IMR-90 (cell line): ENCODE data around the gene PDLIM1. TPM values are rescaled to one million over a fixed set of nuclear protein-coding genes. Genes with fewer than 3 reads are reported as not detected.

Experiments
- ATAC-seq: fragments of 200-7000 bp; cut with Tn5 transposase; 2 replicates; pipeline ENCODE4 v1.9.1; 2020; ENCODE audit warnings: low read depth, mild to moderate bottlenecking, moderate library complexity
- BruUV-seq: library from RNA; stranded (reverse); fragments of 400-500 nt; replicated peaks from 2 replicates; lab custom pipeline; 2021; lab: Mats Ljungman, UMichigan
- CTCF ChIA-PET: fragments of 300-600 bp; formaldehyde crosslinking; extraction: SDS; loops from one replicate; lab custom pipeline; 2021; ENCODE audit warnings: antibody characterized with exemption; lab: Yijun Ruan, JAX
- POLR2A ChIA-PET: fragments of 300-600 bp; sonication (Branson Sonifier 250); formaldehyde crosslinking; loops from one replicate; lab custom pipeline; 2022; ENCODE audit warnings: antibody characterized with exemption; ENCODE audit not compliant: unreplicated experiment; lab: Charles Lee
- DNase-seq: peaks from one replicate; pipeline ENCODE4 v3.0.0; 2013
- H2AFZ ChIP-seq: replicated peaks from 2 replicates; pipeline ENCODE3; 2013; ENCODE audit warnings: low read length, mild to moderate bottlenecking; ENCODE audit not compliant: poor library complexity
- H2AK5ac ChIP-seq: 2 replicates; pipeline ENCODE4 v1.6.1; 2013; ENCODE audit warnings: low read depth, low read length, inconsistent platforms
- H2AK9ac ChIP-seq: replicated peaks from 2 replicates; pipeline ENCODE3; 2013; ENCODE audit warnings: mild to moderate bottlenecking, low read depth, low read length, moderate library complexity; ENCODE audit not compliant: poor library complexity
- H2BK120ac ChIP-seq: 2 replicates; pipeline ENCODE4 v1.6.1; 2013; ENCODE audit warnings: low read depth, low read length, inconsistent platforms
- H2BK15ac ChIP-seq: 3 replicates; pipeline ENCODE4 v1.6.1; 2013; ENCODE audit warnings: low read depth, low read length, inconsistent platforms
- H2BK20ac ChIP-seq: 2 replicates; pipeline ENCODE4 v1.6.1; 2013; ENCODE audit warnings: low read depth, mild to moderate bottlenecking, inconsistent platforms, low read length, moderate library complexity
- H2BK5ac ChIP-seq: 2 replicates; pipeline ENCODE4 v1.6.1; 2013; ENCODE audit warnings: mild to moderate bottlenecking, low read depth, low read length, inconsistent platforms; ENCODE audit not compliant: poor library complexity, severe bottlenecking
- H3K14ac ChIP-seq: replicated peaks from 2 replicates; pipeline ENCODE4 v1.6.1; 2013; ENCODE audit warnings: low read depth, low read length, inconsistent platforms
- H3K18ac ChIP-seq: 2 replicates; pipeline ENCODE4 v1.6.1; 2013; ENCODE audit warnings: low read depth, low read length, control low read depth
- H3K23ac ChIP-seq: 2 replicates; pipeline ENCODE4 v1.6.1; 2013; ENCODE audit warnings: low read depth, low read length, inconsistent platforms
- H3K27ac ChIP-seq: 2 replicates; pipeline ENCODE4 v1.5.1; 2013; ENCODE audit warnings: mild to moderate bottlenecking, control low read depth, low read length; ENCODE audit not compliant: insufficient read depth
- H3K27me3 ChIP-seq: 2 replicates; pipeline ENCODE4 v1.6.1; 2013; ENCODE audit warnings: low read length; ENCODE audit not compliant: control insufficient read depth, insufficient read depth
- H3K36me3 ChIP-seq: 2 replicates; pipeline ENCODE4 v1.6.1; 2013; ENCODE audit warnings: low read length, mixed read lengths; ENCODE audit not compliant: control insufficient read depth, insufficient read depth
- H3K4ac ChIP-seq: 2 replicates; pipeline ENCODE4 v1.6.1; 2013; ENCODE audit warnings: low read depth, low read length, inconsistent platforms
- H3K4me1 ChIP-seq: 2 replicates; pipeline ENCODE4 v1.6.1; 2013; ENCODE audit warnings: low read length, mixed read lengths; ENCODE audit not compliant: control insufficient read depth, insufficient read depth
- H3K4me2 ChIP-seq: 2 replicates; pipeline ENCODE4 v1.6.1; 2013; ENCODE audit warnings: low read depth, mild to moderate bottlenecking, control low read depth, low read length, moderate library complexity
- H3K4me3 ChIP-seq: 2 replicates; pipeline ENCODE4 v1.5.1; 2013; ENCODE audit warnings: low read depth, mild to moderate bottlenecking, control low read depth, low read length, moderate library complexity; ENCODE audit not compliant: insufficient read depth
- H3K56ac ChIP-seq: 2 replicates; pipeline ENCODE4 v1.6.1; 2013; ENCODE audit warnings: low read length, inconsistent platforms; ENCODE audit not compliant: insufficient read depth; ENCODE audit errors: extremely low read depth
- H3K79me1 ChIP-seq, 2 experiments: 2 replicates each; pipeline ENCODE4 v1.6.1; 2013; ENCODE audit warnings: low read length in 2 of 2, inconsistent platforms in 1 of 2, low read depth in 1 of 2
- H3K9ac ChIP-seq: 2 replicates; pipeline ENCODE4 v1.6.1; 2013; ENCODE audit warnings: low read depth, low read length, control low read depth
- H3K9me1 ChIP-seq: 2 replicates; pipeline ENCODE4 v1.6.1; 2013; ENCODE audit warnings: low read length, inconsistent platforms; ENCODE audit not compliant: insufficient read depth
- H3K9me3 ChIP-seq: 2 replicates; pipeline ENCODE4 v1.6.1; 2013; ENCODE audit warnings: low read length; ENCODE audit not compliant: control insufficient read depth, insufficient read depth
- H4K20me1 ChIP-seq: 2 replicates; pipeline ENCODE4 v1.6.1; 2013; ENCODE audit warnings: low read length, inconsistent platforms; ENCODE audit not compliant: insufficient read depth
- H4K5ac ChIP-seq: 2 replicates; pipeline ENCODE4 v1.6.1; 2013; ENCODE audit warnings: mild to moderate bottlenecking, low read depth, low read length, control low read depth
- H4K8ac ChIP-seq, 2 experiments: 2 replicates each; pipeline ENCODE4 v1.6.1; 2013; ENCODE audit warnings: low read depth in 2 of 2, low read length in 2 of 2, control low read depth in 1 of 2, inconsistent platforms in 1 of 2
- H4K91ac ChIP-seq: 2 replicates; pipeline ENCODE4 v1.6.1; 2013; ENCODE audit warnings: low read depth, low read length, inconsistent platforms; ENCODE audit not compliant: insufficient read depth
- BHLHE40 ChIP-seq: fragments of 150-350 bp; IDR thresholded peaks from 2 replicates; pipeline ENCODE4 v1.6.1; 2016; ENCODE audit warnings: mild to moderate bottlenecking, low read depth, low read length
- CEBPB ChIP-seq: IDR thresholded peaks from 2 replicates; pipeline ENCODE4 v1.6.1; 2012; ENCODE audit warnings: low read depth, low read length, improper control_type of control experiment
- CHD1 ChIP-seq: IDR thresholded peaks from 2 replicates; pipeline ENCODE4 v1.6.1; 2012; ENCODE audit warnings: low read depth, low read length, improper control_type of control experiment
- CTCF ChIP-seq: conservative IDR thresholded peaks from 2 replicates; pipeline ENCODE4 v1.5.1; 2012; ENCODE audit warnings: mild to moderate bottlenecking, low read depth, low read length, improper control_type of control experiment
- FOS ChIP-seq: fragments of 150-350 bp; IDR thresholded peaks from 2 replicates; pipeline ENCODE4 v1.6.1; 2016; ENCODE audit warnings: low read depth, low read length
- MAFK ChIP-seq: IDR thresholded peaks from 2 replicates; pipeline ENCODE4 v1.6.1; 2012; ENCODE audit warnings: low read depth, low read length, improper control_type of control experiment
- MAZ ChIP-seq: IDR thresholded peaks from 2 replicates; pipeline ENCODE4 v1.6.1; 2012; ENCODE audit warnings: low read depth, mild to moderate bottlenecking, low read length, improper control_type of control experiment, moderate library complexity, borderline replicate concordance
- MXI1 ChIP-seq: IDR thresholded peaks from 2 replicates; pipeline ENCODE4 v1.6.1; 2012; ENCODE audit warnings: low read depth, mild to moderate bottlenecking, low read length, moderate library complexity, borderline replicate concordance
- POLR2A ChIP-seq: IDR thresholded peaks from 2 replicates; pipeline ENCODE4 v1.6.1; 2012; ENCODE audit warnings: mild to moderate bottlenecking, low read depth, low read length
- RCOR1 ChIP-seq: IDR thresholded peaks from 2 replicates; pipeline ENCODE4 v1.6.1; 2012; ENCODE audit warnings: mild to moderate bottlenecking, low read length, improper control_type of control experiment; ENCODE audit not compliant: insufficient replicate concordance
- RFX5 ChIP-seq: IDR thresholded peaks from 2 replicates; pipeline ENCODE4 v1.8.0; 2012; ENCODE audit warnings: low read depth, mild to moderate bottlenecking, low read length, moderate library complexity
- SMC3 ChIP-seq: fragments of 150-350 bp; IDR thresholded peaks from 2 replicates; pipeline ENCODE4 v1.6.1; 2016; ENCODE audit warnings: low read depth, mild to moderate bottlenecking, antibody characterized with exemption, low read length, moderate library complexity
- USF2 ChIP-seq: fragments of 150-350 bp; IDR thresholded peaks from 2 replicates; pipeline ENCODE4 v1.6.1; 2017; ENCODE audit warnings: mild to moderate bottlenecking, antibody characterized with exemption, low read length, low read depth
- WGBS, 2 experiments: methylation state at CpG; one replicate each; pipeline versions ENCODE4 v1.1.5 to v1.1.7; 2013; ENCODE audit warnings: missing lambda C conversion rate in 2 of 2; ENCODE audit not compliant: insufficient read length in 1 of 2; ENCODE audit errors: extremely low coverage in 2 of 2; 5-methylcytosine and 5-hydroxymethylcytosine counted together
- dilution Hi-C: fragments of 300-500 bp; cut with HindIII; formaldehyde crosslinking; loops from one replicate; pipeline ENCODE4 v1.14.3; 2018; ENCODE audit warnings: low sequenced_read_pairs; ENCODE audit not compliant: unreplicated experiment
- in situ Hi-C: fragments of 300-500 bp; cut with MboI; formaldehyde crosslinking; loops from 3 replicates; pipeline ENCODE4 v1.14.3; 2019; ENCODE audit warnings: low sequenced_read_pairs, inconsistent platforms, mixed read lengths
- intact Hi-C: fragments of 100-400 bp; cut with micrococcal nuclease; formaldehyde crosslinking; loops from 2 replicates; pipeline ENCODE4 v1.10.0; 2022
- polyA plus RNA-seq, 3 experiments: library from polyadenylated mRNA; depleted of rRNA; stranded (reverse); fragments of >200 nt; gene quantifications; 2 replicates each; pipeline ENCODE4 v1.2.3, GENCODE V29; 2012; ENCODE audit warnings: low replicate concordance in 1 of 3
- total RNA-seq: library from RNA; depleted of rRNA; stranded (reverse); fragments of >200 nt; gene quantifications from 2 replicates; pipeline ENCODE4 v1.2.3, GENCODE V29; 2012
- TF ChIP-seq, protein P1 (sequence below): fragments of 150-350 bp; IDR thresholded peaks from 2 replicates; pipeline ENCODE4 v1.6.1; 2016; ENCODE audit warnings: low read depth, mild to moderate bottlenecking, low read length, moderate library complexity, borderline replicate concordance

Gene PDLIM1
- total and polyA plus RNA-seq, 2 of the 4 experiments (the other 2 are of a cell fraction): 30.1 to 187 TPM

DNA sequence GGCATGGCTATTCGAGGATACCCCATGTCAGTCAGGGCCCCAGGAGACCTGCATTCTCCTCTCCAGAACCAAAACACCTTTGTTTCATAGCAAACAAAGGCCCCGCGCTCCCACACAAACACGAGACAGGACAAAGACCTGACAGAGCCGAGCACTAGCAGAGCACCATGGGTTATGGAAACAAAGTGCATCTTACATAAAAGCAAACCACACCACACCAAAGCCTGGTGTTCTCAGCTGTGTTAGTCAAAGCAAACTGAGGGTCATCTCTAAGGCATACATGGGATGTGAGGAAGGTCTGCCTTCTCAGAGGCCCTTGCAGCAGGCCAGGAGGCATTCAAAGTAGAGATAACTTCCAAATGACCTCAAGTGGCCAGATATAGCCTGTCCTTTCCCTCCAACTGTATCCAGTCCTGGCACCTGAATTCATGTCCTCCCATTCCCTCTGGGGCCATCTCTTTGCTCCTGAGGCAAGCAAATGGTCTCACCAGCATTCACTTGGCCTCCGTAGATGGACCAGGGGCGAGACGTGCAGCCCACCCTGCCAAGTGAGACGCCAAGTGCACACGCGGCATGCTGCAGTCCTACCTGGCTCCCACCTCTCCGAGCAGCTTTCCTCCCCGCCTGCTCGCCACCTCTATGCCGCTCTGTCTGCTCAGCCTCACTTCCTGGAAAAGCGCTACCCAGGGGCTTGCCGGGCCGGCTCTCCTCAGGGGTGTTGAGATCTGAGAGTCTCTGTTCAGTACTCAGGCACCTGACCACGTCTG lies 45.3 kb upstream of the PDLIM1 start:
- Histone ChIP-seq H3K23ac (no peak overlapping the region), H2BK20ac (peak overlapping the region; percentile 91), H3K79me1 (peaks cover 0 to 6% of the 10 kb centered on the region in 2 experiments; a peak in 2 of 4 replicates), H3K4me1 (peaks cover 29% of the 10 kb centered on the region), H3K9ac (no peak overlapping the region), H3K9me3 (no peaks in the 10 kb centered on the region), H3K14ac (0 out of 2 replicates have a peak overlapping the region, but pooled peaks have one; percentile 67), H2BK15ac (peak overlapping the region; percentile 90; the same call in 2 of the 3 replicates), H4K91ac (peak overlapping the region; percentile 96), H2AK5ac (peak overlapping the region; percentile 92), H3K36me3 (no peaks in the 10 kb centered on the region), H3K27me3 (no peaks in the 10 kb centered on the region), H3K9me1 (peaks cover 27% of the 10 kb centered on the region), H4K20me1 (no peaks in the 10 kb centered on the region), H2AFZ (peak overlapping the region; percentile 2), H4K5ac (peak overlapping the region; percentile 88), H3K4me2 (no peak overlapping the region), H3K18ac (peak overlapping the region; percentile 92), H3K4me3 (no peak overlapping the region), H4K8ac (peak overlapping the region; percentile 88 to 90), H3K27ac (peak overlapping the region; percentile 53), H2BK5ac (peak overlapping the region; percentile 38), H2AK9ac (no peak overlapping the region), H3K56ac (no peak overlapping the region), H2BK120ac (peak overlapping the region; percentile 100), H3K4ac (peak overlapping the region; percentile 100)
- intact Hi-C loops (loop anchor here (2.0 kb wide), 1 partner anchor 45 kb away; the partner anchor contains the start of gene PDLIM1), dilution Hi-C loops (no loop called here), in situ Hi-C loops (no loop called here)
- 100% methylated on average over 3 of the region's 19 CpGs; no CpG with 5 or more reads in 1 of the 2 experiments for WGBS, 2 experiments
- POLR2A ChIA-PET: no interaction called here
- no peak for ATAC-seq
- CTCF ChIA-PET: interaction anchor here (0.8 kb wide), 1 partner anchor 48 kb away, joined by 3 read pairs; no protein-coding TSS in a partner anchor
- no peak for DNase-seq
- BruUV-seq: no TSS peak
- TF ChIP-seq FOS (no peak), MAZ (no peak), POLR2A (no peak), SMC3 (no peak), RFX5 (no peak), USF2 (no peak), BHLHE40 (no peak), CEBPB (no peak), RCOR1 (no peak), CTCF (no peak), MAFK (no peak), CHD1 (no peak), MXI1 (no peak)
- TF ChIP-seq, protein P1, sequence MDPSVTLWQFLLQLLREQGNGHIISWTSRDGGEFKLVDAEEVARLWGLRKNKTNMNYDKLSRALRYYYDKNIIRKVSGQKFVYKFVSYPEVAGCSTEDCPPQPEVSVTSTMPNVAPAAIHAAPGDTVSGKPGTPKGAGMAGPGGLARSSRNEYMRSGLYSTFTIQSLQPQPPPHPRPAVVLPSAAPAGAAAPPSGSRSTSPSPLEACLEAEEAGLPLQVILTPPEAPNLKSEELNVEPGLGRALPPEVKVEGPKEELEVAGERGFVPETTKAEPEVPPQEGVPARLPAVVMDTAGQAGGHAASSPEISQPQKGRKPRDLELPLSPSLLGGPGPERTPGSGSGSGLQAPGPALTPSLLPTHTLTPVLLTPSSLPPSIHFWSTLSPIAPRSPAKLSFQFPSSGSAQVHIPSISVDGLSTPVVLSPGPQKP: no peak
